Common myeloid progenitor, CD34-positive (primary cell): ENCODE measurements around the gene COPG1.

Source experiments
- CTCF ChIA-PET: fragments of 350-600 bp; sonication (Branson Sonifier 250); formaldehyde crosslinking; loops from one replicate; lab custom pipeline; 2021; ENCODE audit warnings: antibody characterized with exemption; lab: Charles Lee
- POLR2A ChIA-PET: fragments of 350-600 bp; sonication (Branson Sonifier 250); formaldehyde crosslinking; loops from one replicate; lab custom pipeline; 2021; ENCODE audit warnings: antibody characterized with exemption; lab: Charles Lee
- DNase-seq, 3 donors: peaks; one replicate each; pipeline versions ENCODE4 v3.0.0 to v3.0.0-alpha.2; 2013
- H3K27ac ChIP-seq, 2 experiments: 1 replicate in 1 of 2; 2 replicates in 1 of 2; pipeline ENCODE4 v1.7.0; 2013; ENCODE audit warnings: inconsistent platforms in 2 of 2, low read length in 2 of 2, mild to moderate bottlenecking in 2 of 2, low read depth in 1 of 2, moderate library complexity in 1 of 2; ENCODE audit not compliant: severe bottlenecking in 2 of 2, insufficient read depth in 1 of 2, poor library complexity in 1 of 2
- H3K27me3 ChIP-seq, 5 experiments: replicated peaks in 2 of 5; 1 replicate in 3 of 5; 2 replicates in 2 of 5; pipeline versions ENCODE4 v1.6.1 to v1.7.0; 2013; ENCODE audit warnings: low read length in 4 of 5, mild to moderate bottlenecking in 2 of 5, moderate library complexity in 2 of 5, inconsistent platforms in 1 of 5; ENCODE audit not compliant: insufficient read depth in 5 of 5, control insufficient read depth in 4 of 5
- H3K36me3 ChIP-seq, 4 experiments: 1 replicate in 2 of 4; 2 replicates in 2 of 4; pipeline versions ENCODE4 v1.6.1 to v1.7.0; 2013; ENCODE audit warnings: low read length in 3 of 4, control low read depth in 1 of 4, mild to moderate bottlenecking in 1 of 4; ENCODE audit not compliant: control insufficient read depth in 4 of 4, insufficient read depth in 4 of 4
- H3K4me1 ChIP-seq, 4 experiments: 1 replicate in 3 of 4; 2 replicates in 1 of 4; pipeline versions ENCODE4 v1.6.1 to v1.7.1; 2013; ENCODE audit warnings: low read length in 3 of 4, mild to moderate bottlenecking in 3 of 4, control low read depth in 1 of 4, inconsistent platforms in 1 of 4, moderate library complexity in 1 of 4; ENCODE audit not compliant: control insufficient read depth in 4 of 4, insufficient read depth in 4 of 4; ENCODE audit errors: control extremely low read depth in 1 of 4
- H3K4me3 ChIP-seq, 7 experiments: 1 replicate in 4 of 7; 2 replicates in 3 of 7; pipeline versions ENCODE4 v1.5.1 to v1.7.0; 2013; ENCODE audit warnings: mild to moderate bottlenecking in 7 of 7, low read length in 6 of 7, moderate library complexity in 6 of 7, inconsistent platforms in 2 of 7, low read depth in 2 of 7, control low read depth in 1 of 7; ENCODE audit not compliant: insufficient read depth in 4 of 7, control insufficient read depth in 1 of 7; ENCODE audit errors: extremely low read depth in 1 of 7
- H3K9me3 ChIP-seq, 5 experiments: 1 replicate in 4 of 5; 2 replicates in 1 of 5; pipeline versions ENCODE4 v1.6.1 to v1.7.1; 2013; ENCODE audit warnings: low read length in 4 of 5, mild to moderate bottlenecking in 2 of 5, inconsistent platforms in 1 of 5, low read depth in 1 of 5, moderate library complexity in 1 of 5; ENCODE audit not compliant: control insufficient read depth in 4 of 5, insufficient read depth in 2 of 5; ENCODE audit errors: control extremely low read depth in 1 of 5
- WGBS: methylation state at CpG from one replicate; pipeline ENCODE4 v1.1.5; 2013; ENCODE audit not compliant: insufficient coverage; 5-methylcytosine and 5-hydroxymethylcytosine counted together

The COPG1 gene

DNA sequence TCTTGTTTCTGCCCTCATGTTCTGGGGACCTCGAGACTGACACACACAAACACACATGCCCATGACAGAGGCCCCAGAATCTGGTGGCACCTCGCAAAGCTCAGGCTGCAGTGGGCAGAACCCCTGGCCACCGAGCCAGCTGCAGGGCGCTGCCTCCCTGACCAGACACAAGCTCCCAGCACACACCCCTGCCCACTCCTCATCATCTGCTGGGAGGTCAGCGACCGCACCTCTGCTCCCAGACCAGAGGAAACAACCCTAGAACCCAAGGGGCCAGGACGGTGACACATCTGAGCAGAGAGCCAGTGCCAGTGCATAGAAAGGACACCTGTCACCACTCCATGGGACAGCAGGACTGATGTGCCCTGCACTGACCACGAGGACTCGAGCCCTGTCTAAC lies 72.5 kb downstream of the COPG1 start:
- Histone ChIP-seq H3K4me1 (peaks cover 0 to 14% (median 10%) of the 10 kb centered on the region in 4 experiments), H3K9me3 (no peaks in the 10 kb centered on the region), H3K27me3 (no peaks in the 10 kb centered on the region), H3K27ac (no peak overlapping the region), H3K36me3 (peaks cover 0 to 12% (median 2%) of the 10 kb centered on the region in 4 experiments), H3K4me3 (no peak overlapping the region)
- POLR2A ChIA-PET, result no interaction called here
- 96% methylated on average over 8 of the region's 9 CpGs for WGBS
- DNase-seq, result no peak
- CTCF ChIA-PET, result interaction anchor here (0.6 to 1.1 kb wide), 2 partner anchors 42 to 208 kb away, joined by 3 read pairs; no protein-coding TSS in a partner anchor

DNA sequence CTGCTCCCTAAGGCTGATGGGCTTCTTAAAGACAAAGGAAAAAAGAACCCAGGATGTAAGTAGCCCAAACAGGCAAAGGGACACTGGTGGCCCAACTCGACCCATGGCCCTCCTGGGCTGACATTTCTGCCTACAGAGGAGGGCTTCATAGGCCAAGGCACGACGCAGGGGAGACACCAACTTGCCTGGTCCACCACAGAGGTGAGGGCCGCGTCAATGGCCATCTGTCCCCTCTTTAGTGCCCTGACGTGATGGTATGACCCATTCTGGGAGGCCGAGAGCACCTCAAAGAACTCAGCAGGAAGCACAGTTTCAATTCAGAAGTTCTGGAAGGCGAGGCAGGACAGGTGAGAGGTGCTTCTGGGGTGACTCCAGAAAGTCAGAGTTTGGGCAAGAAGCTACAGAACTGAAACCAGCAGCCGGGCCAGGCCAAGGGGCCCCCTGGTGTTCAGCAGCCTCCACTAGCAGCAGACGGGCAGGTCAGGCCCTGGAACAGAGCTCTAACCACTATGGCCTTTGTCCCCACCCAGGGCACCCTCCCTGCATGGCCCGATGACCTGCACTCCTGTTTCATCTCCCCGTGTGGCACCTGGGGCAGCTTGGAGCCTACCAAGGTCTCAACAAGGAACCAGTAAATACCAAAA lies 74.4 kb downstream of the COPG1 start:
- H3K36me3 ChIP-seq, result peaks cover 0 to 12% (median 2%) of the 10 kb centered on the region in 4 experiments
- 95% methylated on average over 11 of the region's 12 CpGs for WGBS
- H3K27me3 ChIP-seq, result no peaks in the 10 kb centered on the region
- CTCF ChIA-PET, result no interaction called here
- POLR2A ChIA-PET, result no interaction called here
- no peak for DNase-seq
- H3K4me1 ChIP-seq, result no peaks in the 10 kb centered on the region
- H3K27ac ChIP-seq, result no peak overlapping the region
- no peak overlapping the region for H3K4me3 ChIP-seq
- H3K9me3 ChIP-seq, result no peaks in the 10 kb centered on the region

DNA sequence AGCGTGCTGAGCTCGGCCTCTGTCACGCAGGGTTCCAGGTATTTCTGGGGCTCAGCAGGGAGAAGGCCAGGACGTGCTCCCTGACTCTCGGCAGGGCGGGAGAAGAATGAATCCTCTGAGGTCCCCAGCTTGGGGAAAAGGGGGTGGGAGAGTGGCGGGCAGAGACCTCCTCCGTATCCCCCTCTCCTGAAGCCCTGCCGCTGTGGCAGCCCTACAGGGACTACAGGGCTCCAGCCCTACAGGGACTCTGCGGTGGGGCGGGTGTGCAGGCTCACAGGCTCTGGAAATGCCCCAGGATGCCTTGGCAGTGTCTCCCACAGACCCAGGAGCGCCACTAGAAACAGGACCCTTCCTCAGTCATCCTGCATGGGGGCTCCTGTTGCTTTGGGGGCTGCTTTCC lies 75.4 kb downstream of the COPG1 start:
- Histone ChIP-seq H3K27ac (no peak overlapping the region), H3K36me3 (peaks cover 0 to 12% (median 2%) of the 10 kb centered on the region in 4 experiments), H3K4me3 (no peak overlapping the region), H3K27me3 (no peaks in the 10 kb centered on the region), H3K4me1 (no peaks in the 10 kb centered on the region), H3K9me3 (no peaks in the 10 kb centered on the region)
- DNase-seq, result no peak
- ChIA-PET CTCF (interaction anchor here (2.2 kb wide), 1 partner anchor 9 kb away, joined by 8 read pairs; a partner anchor contains a TSS), POLR2A (no interaction called here)
- 98% methylated on average over 9 of the region's 12 CpGs for WGBS

DNA sequence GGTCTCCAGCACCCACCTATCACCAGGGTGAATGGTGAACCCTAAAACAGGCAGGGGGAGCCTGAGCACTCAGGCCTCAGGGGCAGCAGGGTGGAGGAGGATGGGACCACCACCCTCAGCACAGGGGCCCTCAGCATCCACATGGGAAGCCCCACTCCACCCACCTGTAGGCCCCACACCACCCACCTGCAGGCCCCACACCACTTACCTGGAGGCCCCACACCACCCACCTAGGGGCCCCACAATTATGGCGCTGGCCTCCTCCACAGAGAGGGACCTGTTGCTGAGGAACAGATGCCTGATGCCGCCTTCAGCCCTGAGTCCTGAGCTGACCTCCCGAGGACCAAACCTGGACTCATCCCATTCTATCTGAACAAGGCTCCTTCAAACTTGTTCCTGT lies 76.0 kb downstream of the COPG1 start:
- ChIA-PET POLR2A (no interaction called here), CTCF (interaction anchor here (1.3 to 2.2 kb wide), 2 partner anchors 9 kb away, joined by 3 to 8 read pairs; a partner anchor contains a TSS)
- Histone ChIP-seq H3K9me3 (no peaks in the 10 kb centered on the region), H3K4me3 (no peak overlapping the region), H3K27ac (no peak overlapping the region), H3K36me3 (peaks cover 0 to 11% (median 2%) of the 10 kb centered on the region in 4 experiments), H3K27me3 (no peaks in the 10 kb centered on the region), H3K4me1 (no peaks in the 10 kb centered on the region)
- WGBS, result 82% methylated on average over 3 of the region's 3 CpGs
- DNase-seq, result no peak

DNA sequence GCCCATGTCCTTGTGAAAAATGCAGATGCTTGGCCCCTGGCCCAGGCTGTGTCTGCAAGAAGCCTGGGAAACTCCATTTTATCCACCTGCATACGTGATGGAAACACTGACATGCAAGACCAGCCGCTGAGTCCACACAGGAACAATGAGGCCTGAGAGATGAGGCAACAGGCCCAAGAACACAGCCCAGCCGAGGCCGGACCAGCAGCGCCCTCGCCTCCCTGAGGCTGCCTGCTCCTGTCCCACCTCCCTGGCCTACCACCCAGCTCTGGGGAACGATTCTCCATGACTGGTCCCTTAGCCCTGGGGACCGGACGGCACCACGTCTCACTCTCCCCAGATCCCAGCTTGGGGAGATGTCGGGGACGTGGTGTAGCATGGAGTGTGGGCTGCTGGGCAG lies 76.7 kb downstream of the COPG1 start:
- ChIA-PET CTCF (interaction anchor here (1.0 to 2.2 kb wide), 4 partner anchors 8 to 10 kb away, joined by 3 to 8 read pairs (median 4); a partner anchor contains a TSS), POLR2A (no interaction called here)
- H3K27me3 ChIP-seq, result no peaks in the 10 kb centered on the region
- DNase-seq, result no peak
- 95% methylated on average over 12 of the region's 12 CpGs for WGBS
- H3K4me3 ChIP-seq, result no peak overlapping the region
- H3K27ac ChIP-seq, result no peak overlapping the region
- H3K9me3 ChIP-seq, result no peaks in the 10 kb centered on the region
- no peaks in the 10 kb centered on the region for H3K4me1 ChIP-seq
- H3K36me3 ChIP-seq, result peaks cover 0 to 8% (median 0%) of the 10 kb centered on the region in 4 experiments

DNA sequence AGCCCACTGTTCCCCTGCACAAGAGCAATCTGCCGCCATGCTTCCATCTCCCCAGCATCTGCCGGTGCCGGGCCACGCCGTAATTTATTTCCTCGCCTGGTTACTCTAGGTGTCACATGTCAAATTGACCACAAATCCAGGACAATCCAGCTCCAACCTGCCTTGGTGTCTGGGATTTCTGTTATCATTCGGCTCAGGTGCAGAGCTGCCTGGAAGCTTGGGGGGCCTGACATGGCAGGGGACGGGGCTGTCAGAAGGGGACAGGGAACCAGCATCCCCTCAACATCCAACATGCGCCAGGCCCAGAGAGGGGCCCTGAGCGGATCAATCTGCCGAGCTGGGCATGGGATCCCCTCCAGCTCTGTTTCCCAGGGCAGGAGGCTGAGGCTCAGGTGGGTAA lies 77.2 kb downstream of the COPG1 start:
- Histone ChIP-seq H3K36me3 (peaks cover 0 to 3% (median 0%) of the 10 kb centered on the region in 4 experiments), H3K27me3 (no peaks in the 10 kb centered on the region), H3K9me3 (no peaks in the 10 kb centered on the region), H3K4me1 (no peaks in the 10 kb centered on the region), H3K4me3 (no peak overlapping the region), H3K27ac (no peak overlapping the region)
- WGBS, result 95% methylated on average over 11 of the region's 11 CpGs
- POLR2A ChIA-PET, result interaction anchor here (1.1 kb wide), 1 partner anchor 11 kb away, joined by 5 read pairs; a partner anchor contains a TSS
- CTCF ChIA-PET, result interaction anchor here (1.0 to 2.2 kb wide), 4 partner anchors 8 to 10 kb away, joined by 3 to 8 read pairs (median 4); a partner anchor contains a TSS
- DNase-seq, result no peak
